ENCODE measurements around the gene ATP6V1G3.

ATP6V1G3 gene

GRCh38 chr1:198559362-198559761, 18.9 kb upstream of the ATP6V1G3 start:
- no peak for DNase-seq
- H3K27me3 ChIP-seq (ENCODE audit: control insufficient read depth in 1 of 2, insufficient read depth in 1 of 2, low read length in 2 of 2): no peaks in the 10 kb centered on the region
- no peak overlapping the region for H2BK120ac ChIP-seq (ENCODE audit: low read depth, low read length)
- H3K4me3 ChIP-seq (ENCODE audit: insufficient read depth in 1 of 2, low read depth in 1 of 2, low read length in 2 of 2): no peak overlapping the region
- H3K9ac ChIP-seq (ENCODE audit: low read length): no peak overlapping the region
- no peak overlapping the region for H2AFZ ChIP-seq (ENCODE audit: low read depth, low read length)
- H3K4me1 ChIP-seq (ENCODE audit: control insufficient read depth, insufficient read depth, low read depth, low read length): no peaks in the 10 kb centered on the region
- no peak overlapping the region for H2BK5ac ChIP-seq (ENCODE audit: low read depth, low read length, poor library complexity, severe bottlenecking)
- H2BK15ac ChIP-seq (ENCODE audit: low read depth, poor library complexity, severe bottlenecking): no peak overlapping the region
- H3K4me2 ChIP-seq (ENCODE audit: low read length, poor library complexity, severe bottlenecking): no peak overlapping the region
- no peaks in the 10 kb centered on the region for H3K36me3 ChIP-seq (ENCODE audit: control insufficient read depth in 1 of 2, insufficient read depth in 2 of 2, low read depth in 1 of 2, low read length in 2 of 2)
- H4K91ac ChIP-seq (ENCODE audit: low read length): no peak overlapping the region
- no peak overlapping the region for H3K4ac ChIP-seq (ENCODE audit: low read depth in 1 of 2, low read length in 2 of 2)
- no peaks in the 10 kb centered on the region for H3K79me1 ChIP-seq (replicated peaks; ENCODE audit: low read length, poor library complexity, severe bottlenecking)
- no peak overlapping the region for H2AK5ac ChIP-seq (ENCODE audit: low read length, severe bottlenecking)
- H3K27ac ChIP-seq (ENCODE audit: low read length, poor library complexity, severe bottlenecking): no peak overlapping the region
- H4K8ac ChIP-seq (ENCODE audit: low read length): no peak overlapping the region
- H3K18ac ChIP-seq (ENCODE audit: low read depth in 1 of 2, low read length in 2 of 2): no peak overlapping the region
- no peaks in the 10 kb centered on the region for H3K9me3 ChIP-seq (ENCODE audit: control insufficient read depth, low read length)
- no peak overlapping the region for H3K14ac ChIP-seq (ENCODE audit: low read length in 2 of 2)
- no peak overlapping the region for H3K23ac ChIP-seq (ENCODE audit: low read length in 2 of 2)
- H2BK12ac ChIP-seq (ENCODE audit: low read length in 2 of 2): no peak overlapping the region

DNA sequence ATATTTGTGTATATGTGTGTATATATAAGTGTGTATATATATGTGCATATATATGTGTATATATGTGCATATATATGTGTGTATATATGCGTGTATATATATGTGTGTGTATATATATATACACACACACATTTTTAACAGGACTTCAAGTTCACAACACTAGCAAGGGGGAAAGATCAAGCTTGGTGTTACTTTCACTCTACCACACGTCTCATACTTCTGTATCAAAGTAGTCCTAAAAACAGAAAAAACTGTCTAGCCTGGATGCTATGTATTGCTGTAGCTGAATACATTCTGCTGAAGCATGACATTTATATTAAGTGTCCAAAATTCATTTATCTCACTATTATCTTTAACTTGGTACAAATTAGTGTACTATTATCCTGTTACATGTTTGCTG, 17.9 kb upstream of the ATP6V1G3 start:
- no peak overlapping the region for H2BK12ac ChIP-seq (ENCODE audit: low read length in 2 of 2)
- no peaks in the 10 kb centered on the region for H3K4me1 ChIP-seq (ENCODE audit: control insufficient read depth, insufficient read depth, low read depth, low read length)
- no peak overlapping the region for H3K4me3 ChIP-seq (ENCODE audit: insufficient read depth in 1 of 2, low read depth in 1 of 2, low read length in 2 of 2)
- 100% methylated on average over 1 of the region's 2 CpGs for WGBS
- no peaks in the 10 kb centered on the region for H3K79me1 ChIP-seq (replicated peaks; ENCODE audit: low read length, poor library complexity, severe bottlenecking)
- H3K14ac ChIP-seq (ENCODE audit: low read length in 2 of 2): no peak overlapping the region
- no peak overlapping the region for H3K23ac ChIP-seq (ENCODE audit: low read length in 2 of 2)
- no peak overlapping the region for H2AFZ ChIP-seq (ENCODE audit: low read depth, low read length)
- no peak overlapping the region for H4K8ac ChIP-seq (ENCODE audit: low read length)
- no peak for DNase-seq
- no peak overlapping the region for H3K27ac ChIP-seq (ENCODE audit: low read length, poor library complexity, severe bottlenecking)
- H4K91ac ChIP-seq (ENCODE audit: low read length): no peak overlapping the region
- no peaks in the 10 kb centered on the region for H3K9me3 ChIP-seq (ENCODE audit: control insufficient read depth, low read length)
- no peak overlapping the region for H3K9ac ChIP-seq (ENCODE audit: low read length)
- no peaks in the 10 kb centered on the region for H3K36me3 ChIP-seq (ENCODE audit: control insufficient read depth in 1 of 2, insufficient read depth in 2 of 2, low read depth in 1 of 2, low read length in 2 of 2)
- no peak overlapping the region for H2BK120ac ChIP-seq (ENCODE audit: low read depth, low read length)
- H3K18ac ChIP-seq (ENCODE audit: low read depth in 1 of 2, low read length in 2 of 2): no peak overlapping the region
- H3K4ac ChIP-seq (ENCODE audit: low read depth in 1 of 2, low read length in 2 of 2): no peak overlapping the region
- H2BK5ac ChIP-seq (ENCODE audit: low read depth, low read length, poor library complexity, severe bottlenecking): no peak overlapping the region
- no peak overlapping the region for H2AK5ac ChIP-seq (ENCODE audit: low read length, severe bottlenecking)
- H2BK15ac ChIP-seq (ENCODE audit: low read depth, poor library complexity, severe bottlenecking): no peak overlapping the region
- no peak overlapping the region for H3K4me2 ChIP-seq (ENCODE audit: low read length, poor library complexity, severe bottlenecking)
- no peaks in the 10 kb centered on the region for H3K27me3 ChIP-seq (ENCODE audit: control insufficient read depth in 1 of 2, insufficient read depth in 1 of 2, low read length in 2 of 2)

GRCh38 chr1:198556971-198557370, 16.5 kb upstream of the ATP6V1G3 start:
- Histone ChIP-seq H2AK5ac (ENCODE audit: low read length, severe bottlenecking) (no peak overlapping the region), H4K8ac (ENCODE audit: low read length) (no peak overlapping the region), H2AFZ (ENCODE audit: low read depth, low read length) (no peak overlapping the region), H3K14ac (ENCODE audit: low read length in 2 of 2) (no peak overlapping the region), H2BK120ac (ENCODE audit: low read depth, low read length) (no peak overlapping the region), H3K4me2 (ENCODE audit: low read length, poor library complexity, severe bottlenecking) (no peak overlapping the region), H3K27me3 (ENCODE audit: control insufficient read depth in 1 of 2, insufficient read depth in 1 of 2, low read length in 2 of 2) (no peaks in the 10 kb centered on the region), H3K79me1 (replicated peaks; ENCODE audit: low read length, poor library complexity, severe bottlenecking) (no peaks in the 10 kb centered on the region), H3K36me3 (ENCODE audit: control insufficient read depth in 1 of 2, insufficient read depth in 2 of 2, low read depth in 1 of 2, low read length in 2 of 2) (no peaks in the 10 kb centered on the region), H3K23ac (ENCODE audit: low read length in 2 of 2) (no peak overlapping the region), H2BK5ac (ENCODE audit: low read depth, low read length, poor library complexity, severe bottlenecking) (no peak overlapping the region), H2BK15ac (ENCODE audit: low read depth, poor library complexity, severe bottlenecking) (no peak overlapping the region), H3K27ac (ENCODE audit: low read length, poor library complexity, severe bottlenecking) (no peak overlapping the region), H4K91ac (ENCODE audit: low read length) (no peak overlapping the region), H3K4me3 (ENCODE audit: insufficient read depth in 1 of 2, low read depth in 1 of 2, low read length in 2 of 2) (no peak overlapping the region), H2BK12ac (ENCODE audit: low read length in 2 of 2) (no peak overlapping the region), H3K4me1 (ENCODE audit: control insufficient read depth, insufficient read depth, low read depth, low read length) (no peaks in the 10 kb centered on the region), H3K18ac (ENCODE audit: low read depth in 1 of 2, low read length in 2 of 2) (no peak overlapping the region), H3K9me3 (ENCODE audit: control insufficient read depth, low read length) (no peaks in the 10 kb centered on the region), H3K9ac (ENCODE audit: low read length) (no peak overlapping the region), H3K4ac (ENCODE audit: low read depth in 1 of 2, low read length in 2 of 2) (no peak overlapping the region)
- WGBS: 55% methylated on average over 1 of the region's 4 CpGs
- DNase-seq: no peak

- Histone ChIP-seq H3K18ac (ENCODE audit: low read depth in 1 of 2, low read length in 2 of 2) (no peak overlapping the region), H3K14ac (ENCODE audit: low read length in 2 of 2) (no peak overlapping the region), H3K4me3 (ENCODE audit: insufficient read depth in 1 of 2, low read depth in 1 of 2, low read length in 2 of 2) (no peak overlapping the region), H3K4ac (ENCODE audit: low read depth in 1 of 2, low read length in 2 of 2) (no peak overlapping the region), H3K4me1 (ENCODE audit: control insufficient read depth, insufficient read depth, low read depth, low read length) (no peaks in the 10 kb centered on the region), H3K36me3 (ENCODE audit: control insufficient read depth in 1 of 2, insufficient read depth in 2 of 2, low read depth in 1 of 2, low read length in 2 of 2) (no peaks in the 10 kb centered on the region), H3K4me2 (ENCODE audit: low read length, poor library complexity, severe bottlenecking) (no peak overlapping the region), H2BK120ac (ENCODE audit: low read depth, low read length) (no peak overlapping the region), H3K79me1 (replicated peaks; ENCODE audit: low read length, poor library complexity, severe bottlenecking) (no peaks in the 10 kb centered on the region), H3K9me3 (ENCODE audit: control insufficient read depth, low read length) (no peaks in the 10 kb centered on the region), H2AK5ac (ENCODE audit: low read length, severe bottlenecking) (no peak overlapping the region), H2BK12ac (ENCODE audit: low read length in 2 of 2) (no peak overlapping the region), H4K91ac (ENCODE audit: low read length) (no peak overlapping the region), H3K23ac (ENCODE audit: low read length in 2 of 2) (no peak overlapping the region), H3K27ac (ENCODE audit: low read length, poor library complexity, severe bottlenecking) (no peak overlapping the region), H2AFZ (ENCODE audit: low read depth, low read length) (no peak overlapping the region), H3K9ac (ENCODE audit: low read length) (no peak overlapping the region), H3K27me3 (ENCODE audit: control insufficient read depth in 1 of 2, insufficient read depth in 1 of 2, low read length in 2 of 2) (no peaks in the 10 kb centered on the region), H4K8ac (ENCODE audit: low read length) (no peak overlapping the region), H2BK5ac (ENCODE audit: low read depth, low read length, poor library complexity, severe bottlenecking) (no peak overlapping the region), H2BK15ac (ENCODE audit: low read depth, poor library complexity, severe bottlenecking) (no peak overlapping the region)
- 96% methylated on average over 2 of the region's 2 CpGs for WGBS
- no peak for DNase-seq
Observed at GRCh38 chr1:198552668-198553416, 12.4 kb upstream of the ATP6V1G3 start.

All from mesenchymal stem cell (in vitro differentiated cells and primary cell).